Pancreas (tissue), 10 donors: Measurements from ENCODE around the gene CPNE9. TPM values are rescaled to one million over a fixed set of nuclear protein-coding genes. Genes with fewer than 3 reads are reported as not detected.

Experiments
- ATAC-seq, 4 donors: fragments of 200-7000 bp; cut with Tn5 transposase; one replicate each; pipeline versions ENCODE4 v1.8.0 to v1.9.1; 2020; ENCODE audit warnings: mild to moderate bottlenecking in 4 of 4, moderate library complexity in 4 of 4
- DNase-seq, 6 donors: peaks; one replicate each; pipeline ENCODE4 v3.0.0-alpha.2; 2020
- FAIRE-seq: peaks from 2 replicates; lab custom pipeline; 2012; peaks lifted over from hg19 to GRCh38; lab: Jason Lieb, UNC
- H3K27ac ChIP-seq, 4 donors: fragments of 200-600 bp; sonication (generic); 1 replicate in 3 of 4; 2 replicates in 1 of 4; pipeline versions ENCODE4 v1.5.0 to v1.8.0; 2020
- H3K27me3 ChIP-seq, 4 donors: fragments of 200-600 bp; one replicate each; pipeline ENCODE4 v1.8.0; 2021
- H3K36me3 ChIP-seq, 3 donors: fragments of 200-600 bp; sonication (generic) in 1 of 3; one replicate each; pipeline versions ENCODE4 v1.5.0 to v1.8.0; 2020 to 2021
- H3K4me1 ChIP-seq, 3 donors: fragments of 200-600 bp; one replicate each; pipeline ENCODE4 v1.8.0; 2021
- H3K4me3 ChIP-seq, 4 donors: fragments of 200-600 bp; sonication (generic) in 2 of 4; one replicate each; pipeline versions ENCODE4 v1.5.0 to v1.8.0; 2020 to 2021
- H3K9me3 ChIP-seq, 4 donors: fragments of 200-600 bp; one replicate each; pipeline ENCODE4 v1.8.0; 2021
- WGBS, 2 donors: extraction: QIAGEN DNeasy Blood & Tissue Kit; methylation state at CpG; one replicate each; pipeline ENCODE4 v1.1.7; 2013; 5-methylcytosine and 5-hydroxymethylcytosine counted together
- intact Hi-C, 3 donors: fragments of 100-400 bp; cut with DNase I; formaldehyde crosslinking; loops; one replicate each; pipeline versions ENCODE4 v1.11.1 to v1.14.2; 2022
- polyA plus RNA-seq, 2 donors: library from polyadenylated mRNA; stranded (reverse); fragments of 200-250 nt; gene quantifications; one replicate each; pipeline ENCODE4 v1.2.3, GENCODE V29; 2013
- total RNA-seq, 6 donors: library from RNA; stranded (reverse); fragmentation: NEBNext Ultra II Directional in 4 of 6; extraction: Animal tissue kit (Norgen Biotek cat#: 25700) in 4 of 6; gene quantifications; one replicate each; pipeline versions ENCODE4 v1.2.1 to v1.2.4, GENCODE V29; 2021 to 2023
- TF ChIP-seq, protein P1 (sequence below), 4 donors: fragments of 200-600 bp; sonication (generic) in 3 of 4; IDR thresholded peaks; one replicate each; pipeline versions ENCODE4 v1.5.0 to v1.8.0; 2021; ENCODE audit warnings: antibody characterized with exemption in 4 of 4
- donor health status: healthy with polysubstance abuse.
- donor health status: DM: no; HTN: no; CAD: no; lungs with moderate emphysema.
- donor health status: DM: no; HTN: no; CAD: no.
- donor health status: control.
- donor health status: control.
- donor health status: Bipolar disorder and iron deficiency.
- donor health status: DM: yes; HTN: yes; CAD: no.
- donor health status: DM: no; HTN: no; CAD: no.
- donor health status: DM: no; HTN: no; CAD: no.
- donor health status: DM: yes; HTN: yes; CAD: no.

Gene CPNE9
- total and polyA plus RNA-seq, 8 donors = 0.12 to 0.85 (median 0.19) TPM; not detected in 3

DNA sequence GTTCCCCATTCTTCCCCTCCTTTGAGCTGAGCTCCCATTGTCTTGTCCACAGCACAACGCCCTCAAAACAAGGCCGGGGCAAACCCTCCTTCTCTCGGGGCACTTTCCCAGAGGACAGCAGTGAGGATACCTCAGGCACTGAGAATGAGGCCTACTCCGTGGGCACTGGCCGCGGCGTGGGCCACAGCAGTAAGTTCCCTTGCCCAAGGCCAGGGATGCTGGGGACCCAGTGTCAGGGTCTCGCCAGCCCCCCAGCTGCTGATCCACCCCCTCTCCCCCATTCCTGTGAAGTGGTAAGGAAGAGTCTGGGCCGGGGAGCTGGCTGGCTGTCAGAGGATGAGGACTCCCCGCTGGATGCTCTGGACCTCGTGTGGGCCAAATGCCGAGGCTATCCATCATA is 41.9 kb downstream of the CPNE9 start:
- Histone ChIP-seq H3K4me1 (peaks cover 0 to 5% (median 1%) of the 10 kb centered on the region in 3 donors), H3K27ac (no peak overlapping the region), H3K9me3 (no peaks in the 10 kb centered on the region), H3K27me3 (no peaks in the 10 kb centered on the region), H3K36me3 (peaks cover 18 to 71% (median 40%) of the 10 kb centered on the region in 3 donors), H3K4me3 (no peak overlapping the region)
- FAIRE-seq (no peak), DNase-seq (no peak), ATAC-seq (no peak)
- 90 to 94% methylated on average over 12 of the region's 12 CpGs for WGBS, 2 donors
- intact Hi-C loops = no loop called here
- TF ChIP-seq, protein P1, sequence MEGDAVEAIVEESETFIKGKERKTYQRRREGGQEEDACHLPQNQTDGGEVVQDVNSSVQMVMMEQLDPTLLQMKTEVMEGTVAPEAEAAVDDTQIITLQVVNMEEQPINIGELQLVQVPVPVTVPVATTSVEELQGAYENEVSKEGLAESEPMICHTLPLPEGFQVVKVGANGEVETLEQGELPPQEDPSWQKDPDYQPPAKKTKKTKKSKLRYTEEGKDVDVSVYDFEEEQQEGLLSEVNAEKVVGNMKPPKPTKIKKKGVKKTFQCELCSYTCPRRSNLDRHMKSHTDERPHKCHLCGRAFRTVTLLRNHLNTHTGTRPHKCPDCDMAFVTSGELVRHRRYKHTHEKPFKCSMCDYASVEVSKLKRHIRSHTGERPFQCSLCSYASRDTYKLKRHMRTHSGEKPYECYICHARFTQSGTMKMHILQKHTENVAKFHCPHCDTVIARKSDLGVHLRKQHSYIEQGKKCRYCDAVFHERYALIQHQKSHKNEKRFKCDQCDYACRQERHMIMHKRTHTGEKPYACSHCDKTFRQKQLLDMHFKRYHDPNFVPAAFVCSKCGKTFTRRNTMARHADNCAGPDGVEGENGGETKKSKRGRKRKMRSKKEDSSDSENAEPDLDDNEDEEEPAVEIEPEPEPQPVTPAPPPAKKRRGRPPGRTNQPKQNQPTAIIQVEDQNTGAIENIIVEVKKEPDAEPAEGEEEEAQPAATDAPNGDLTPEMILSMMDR (IDR thresholded peaks at IDR 0.05) = no peak

DNA sequence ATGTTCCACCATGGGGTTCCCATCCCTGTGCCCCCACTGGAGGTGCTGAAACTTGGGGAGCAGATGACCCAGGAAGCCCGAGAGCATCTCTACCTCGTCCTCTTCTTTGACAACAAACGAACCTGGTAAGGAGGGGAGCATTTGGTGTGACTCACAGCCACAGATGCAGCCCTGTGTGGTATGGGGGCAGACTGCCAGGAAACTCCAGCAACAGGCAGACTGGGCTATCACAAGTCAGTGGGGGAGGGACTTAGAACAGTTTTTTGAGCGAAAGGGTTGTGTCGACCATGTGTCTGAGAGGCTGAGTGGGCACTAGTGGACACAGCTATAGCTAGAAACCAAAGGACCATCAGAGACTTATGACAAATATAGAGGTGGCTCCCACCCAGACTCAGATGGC is 42.7 kb downstream of the CPNE9 start:
- intact Hi-C loops = no loop called here
- ATAC-seq (no peak), FAIRE-seq (no peak), DNase-seq (no peak)
- Histone ChIP-seq H3K27ac (no peak overlapping the region), H3K4me1 (peaks cover 0 to 9% (median 5%) of the 10 kb centered on the region in 3 donors), H3K27me3 (no peaks in the 10 kb centered on the region), H3K36me3 (peaks cover 13 to 63% (median 40%) of the 10 kb centered on the region in 3 donors), H3K9me3 (no peaks in the 10 kb centered on the region), H3K4me3 (no peak overlapping the region)
- WGBS, 2 donors = 84 to 85% methylated on average over 5 of the region's 5 CpGs
- TF ChIP-seq, protein P1 (IDR thresholded peaks at IDR 0.05) = no peak

DNA sequence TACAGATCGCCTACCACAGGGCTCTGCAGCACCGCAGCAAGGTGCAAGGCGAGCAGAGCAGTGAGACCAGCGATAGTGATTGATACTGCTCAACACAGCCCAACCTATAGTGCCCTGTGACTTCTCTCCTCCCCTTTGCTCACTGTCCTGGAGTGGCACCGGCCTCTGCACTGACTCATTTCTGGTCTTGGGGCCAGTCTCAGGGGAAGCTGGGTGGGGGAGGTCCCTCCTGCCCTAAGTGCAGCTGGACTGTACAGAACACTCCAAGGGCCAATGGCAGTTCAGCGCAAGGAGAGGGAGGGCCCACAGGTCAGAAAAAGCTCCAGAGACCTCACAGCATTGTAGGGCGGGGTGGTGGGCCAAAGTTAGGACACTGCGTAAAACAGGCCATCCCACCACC is 43.6 kb downstream of the CPNE9 start:
- no peak for DNase-seq
- peaks cover 10 to 62% (median 36%) of the 10 kb centered on the region in 3 donors for H3K36me3 ChIP-seq
- 91 to 93% methylated on average over 8 of the region's 8 CpGs for WGBS, 2 donors

DNA sequence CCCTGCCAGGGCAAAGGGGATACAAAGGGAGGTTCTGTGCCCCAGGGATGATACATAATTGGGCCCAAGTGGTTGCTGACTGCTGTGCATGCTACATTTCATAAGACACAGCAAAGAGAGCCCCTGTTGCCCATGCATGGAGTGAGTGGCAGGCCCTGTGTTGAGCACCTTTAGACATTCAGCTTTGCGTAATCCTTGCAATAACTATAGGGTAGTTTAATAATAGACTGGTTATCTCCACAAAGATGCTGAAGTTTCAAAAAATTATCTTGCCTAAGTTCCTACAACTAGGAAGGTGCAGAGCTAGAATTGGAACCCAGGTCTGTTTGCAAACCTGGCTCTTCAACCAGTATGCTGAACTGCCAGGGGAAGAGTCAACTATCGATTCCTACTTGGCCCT is 44.4 kb downstream of the CPNE9 start:
- no peaks in the 10 kb centered on the region for H3K9me3 ChIP-seq
- intact Hi-C loops = no loop called here
- DNase-seq = no peak
- no peak overlapping the region for H3K27ac ChIP-seq
- FAIRE-seq = no peak
- H3K27me3 ChIP-seq = no peaks in the 10 kb centered on the region
- TF ChIP-seq, protein P1 (IDR thresholded peaks at IDR 0.05) = no peak
- 97 to 100% methylated on average over 2 of the region's 2 CpGs for WGBS, 2 donors
- H3K36me3 ChIP-seq = peaks cover 8 to 57% (median 28%) of the 10 kb centered on the region in 3 donors
- H3K4me1 ChIP-seq = peaks cover 0 to 9% (median 5%) of the 10 kb centered on the region in 3 donors
- no peak overlapping the region for H3K4me3 ChIP-seq
- no peak for ATAC-seq

More for the DNA sequence above, 43.6 kb downstream of the CPNE9 start:
- Histone ChIP-seq H3K27ac (no peak overlapping the region), H3K9me3 (no peaks in the 10 kb centered on the region), H3K4me3 (no peak overlapping the region), H3K27me3 (no peaks in the 10 kb centered on the region), H3K4me1 (peaks cover 0 to 9% (median 5%) of the 10 kb centered on the region in 3 donors)
- TF ChIP-seq, protein P1 (IDR thresholded peaks at IDR 0.05) = no peak
- FAIRE-seq (no peak), ATAC-seq (no peak)
- intact Hi-C loops = no loop called here

DNA sequence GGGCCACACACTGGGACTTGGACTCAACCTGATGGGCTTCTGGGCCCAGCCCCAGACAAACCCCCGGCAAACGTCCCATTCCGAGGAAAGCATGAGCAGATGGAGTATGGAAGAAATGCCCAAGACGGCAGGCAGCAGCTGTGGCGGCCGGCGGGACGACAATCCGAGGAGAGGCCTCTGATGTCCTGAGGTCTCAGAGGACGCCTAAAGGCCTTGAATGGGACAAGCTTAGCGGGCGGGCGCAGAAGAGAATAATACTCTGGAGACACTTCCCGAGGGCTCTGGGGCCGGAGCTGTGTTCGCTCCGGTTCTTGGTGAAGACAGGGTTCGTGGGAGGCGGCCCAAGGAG is 45.6 kb downstream of the CPNE9 start:
- Histone ChIP-seq H3K9me3 (no peaks in the 10 kb centered on the region), H3K27ac (peak overlapping the region; percentile 63 to 87 (median 83)), H3K4me3 (peak overlapping the region; percentile 31 to 73 (median 54)), H3K36me3 (peaks cover 0 to 44% (median 16%) of the 10 kb centered on the region in 3 donors), H3K27me3 (no peaks in the 10 kb centered on the region), H3K4me1 (peaks cover 0 to 9% (median 5%) of the 10 kb centered on the region in 3 donors)
- WGBS, 2 donors = 2 to 4% methylated on average over 19 of the region's 19 CpGs
- intact Hi-C loops = no loop called here
- TF ChIP-seq, protein P1 (IDR thresholded peaks at IDR 0.05) = no peak
- no peak for FAIRE-seq
- peak; percentile 25 to 41 (median 37) for ATAC-seq
- DNase-seq = peak in 2 of 6 donors; percentile 35 to 77
